MV-4-11 (cell line): ENCODE data around the gene ACVR1B.

Source experiments
- DNase-seq: peaks from one replicate; lab custom pipeline; 2025; lab: John Stamatoyannopoulos, UW

Gene ACVR1B

DNA sequence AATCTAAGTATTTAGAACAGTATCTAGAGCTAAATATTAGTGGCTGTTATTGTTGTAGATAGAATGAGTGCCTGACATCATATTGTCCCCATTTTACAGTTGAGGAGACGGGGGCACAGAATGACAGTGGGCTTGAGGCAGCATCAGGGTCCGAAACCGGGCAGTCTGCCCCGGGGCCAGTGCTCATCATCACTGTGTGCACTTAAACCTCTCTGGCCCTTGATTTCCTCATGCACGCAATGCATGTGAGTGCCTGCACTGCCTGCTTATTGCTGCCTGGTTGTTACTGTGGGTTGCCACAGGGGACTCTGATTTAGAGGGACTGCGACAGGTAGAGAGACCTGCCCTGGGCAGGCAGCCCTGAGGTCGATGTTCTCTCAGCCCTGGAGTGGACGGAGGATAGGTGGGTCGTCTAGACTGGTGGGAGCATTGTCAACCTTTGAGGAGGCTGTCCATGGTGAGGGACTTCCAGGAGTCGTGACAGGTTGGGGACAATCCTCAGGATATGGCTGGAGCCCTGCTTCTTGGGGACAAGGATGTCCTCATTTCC, 34.4 kb upstream of the ACVR1B start:
- no peak for DNase-seq

GRCh38 chr12:51917746-51918453, 33.6 kb upstream of the ACVR1B start:
- DNase-seq, result no peak

- DNase-seq, result no peak
Measured at GRCh38 chr12:51920046-51920445, 31.5 kb upstream of the ACVR1B start.

GRCh38 chr12:51921017-51921725, 30.3 kb upstream of the ACVR1B start:
- no peak for DNase-seq

DNA sequence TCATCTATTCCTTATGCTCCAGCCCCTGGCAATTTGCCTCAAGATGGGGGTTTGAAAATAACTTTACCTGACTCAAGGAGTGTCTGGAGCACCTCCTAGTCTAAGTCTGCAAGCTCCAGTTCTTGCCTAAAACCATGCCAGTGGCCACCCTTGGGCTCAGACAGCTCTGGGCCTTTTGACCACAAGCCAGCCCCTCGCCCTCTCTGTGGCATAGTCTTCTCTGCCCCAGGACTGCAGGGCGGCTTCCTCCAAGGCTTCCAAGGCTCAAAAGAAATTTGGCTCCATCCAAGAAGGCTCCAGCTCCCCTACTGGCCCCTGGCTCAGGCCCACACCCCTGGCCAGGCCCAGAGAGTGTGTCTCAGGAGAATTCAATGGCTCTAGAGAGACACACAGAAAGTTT, 29.4 kb upstream of the ACVR1B start:
- DNase-seq, result no peak

DNA sequence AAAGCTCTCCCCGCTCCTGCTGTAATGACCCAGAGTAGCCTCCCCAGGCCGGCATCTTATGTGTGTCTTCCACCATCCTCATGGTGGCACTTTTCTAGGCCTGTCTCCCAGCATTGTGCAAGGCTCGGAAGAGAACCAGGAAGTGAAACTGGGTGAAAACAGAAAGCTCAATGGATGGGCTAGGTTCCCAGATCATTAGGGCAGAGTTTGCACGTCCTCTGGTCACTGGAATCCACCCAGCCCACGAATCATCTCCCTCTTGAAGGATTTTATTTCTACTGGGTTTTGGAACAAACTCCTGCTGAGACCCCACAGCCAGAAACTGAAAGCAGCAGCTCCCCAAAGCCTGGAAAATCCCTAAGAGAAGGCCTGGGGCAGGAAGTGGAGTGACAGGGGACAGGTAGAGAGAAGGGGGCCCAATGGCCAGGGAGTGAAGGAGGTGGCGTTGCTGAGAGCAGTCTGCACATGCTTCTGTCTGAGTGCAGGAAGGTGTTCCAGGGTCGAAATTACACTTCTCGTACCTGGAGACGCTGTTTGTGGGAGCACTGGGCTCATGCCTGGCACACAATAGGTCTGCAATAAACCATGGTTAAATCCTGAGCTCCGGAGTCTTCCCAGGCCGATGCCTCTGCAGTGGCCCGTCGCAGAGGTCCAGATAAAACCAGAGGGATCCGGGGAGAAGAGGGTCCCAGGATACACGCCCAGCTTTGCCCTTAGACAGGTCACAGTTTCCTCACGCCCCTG, 28.6 kb upstream of the ACVR1B start:
- DNase-seq, result peak; percentile 94

DNA sequence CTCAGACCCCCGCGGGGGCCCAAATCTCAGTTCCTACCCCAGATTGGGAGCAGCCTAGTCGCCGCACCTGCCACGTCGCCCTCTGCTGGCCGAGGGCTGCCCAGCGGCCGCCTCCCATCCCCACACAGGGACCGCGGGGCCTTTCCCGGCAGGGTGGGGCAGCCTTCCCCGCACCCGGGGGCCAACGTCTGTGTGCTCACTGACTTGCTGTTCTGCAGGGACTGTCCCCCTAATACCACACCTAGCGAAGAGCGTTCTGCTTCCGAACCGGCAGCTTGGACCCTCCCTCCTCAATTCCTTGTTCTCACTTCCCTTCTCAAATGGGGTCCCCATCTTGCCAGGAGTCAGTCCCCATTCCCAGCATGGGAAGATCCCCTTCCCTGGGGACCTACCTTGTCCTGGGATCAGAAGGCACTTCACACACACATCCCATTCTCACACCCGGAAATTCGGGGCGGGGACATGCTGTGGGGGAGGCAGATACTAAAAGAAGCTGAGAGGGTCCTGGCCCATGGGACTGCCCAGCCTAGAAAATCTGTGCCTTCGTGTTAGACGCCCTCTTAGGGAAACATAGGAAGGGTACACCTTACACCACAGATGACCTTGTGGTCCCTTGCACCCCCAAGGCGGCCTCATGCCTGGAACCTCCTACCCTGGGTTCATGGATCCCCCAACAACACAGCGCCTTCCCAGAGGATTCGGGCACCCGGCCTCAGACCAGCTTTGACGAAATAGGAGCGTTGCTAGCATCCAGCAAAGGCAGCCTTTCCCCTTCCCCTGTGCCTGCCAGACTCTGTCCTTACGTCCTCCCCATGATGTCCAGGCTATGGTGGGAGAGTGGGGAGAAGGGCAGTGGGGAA, 27.8 kb upstream of the ACVR1B start:
- no peak for DNase-seq

- no peak for DNase-seq
Measured at GRCh38 chr12:51924551-51925319, 26.8 kb upstream of the ACVR1B start.

- DNase-seq, result no peak
Measured at GRCh38 chr12:51925346-51926063, 26.0 kb upstream of the ACVR1B start.

GRCh38 chr12:51926064-51926632, 25.4 kb upstream of the ACVR1B start:
- no peak for DNase-seq

DNA sequence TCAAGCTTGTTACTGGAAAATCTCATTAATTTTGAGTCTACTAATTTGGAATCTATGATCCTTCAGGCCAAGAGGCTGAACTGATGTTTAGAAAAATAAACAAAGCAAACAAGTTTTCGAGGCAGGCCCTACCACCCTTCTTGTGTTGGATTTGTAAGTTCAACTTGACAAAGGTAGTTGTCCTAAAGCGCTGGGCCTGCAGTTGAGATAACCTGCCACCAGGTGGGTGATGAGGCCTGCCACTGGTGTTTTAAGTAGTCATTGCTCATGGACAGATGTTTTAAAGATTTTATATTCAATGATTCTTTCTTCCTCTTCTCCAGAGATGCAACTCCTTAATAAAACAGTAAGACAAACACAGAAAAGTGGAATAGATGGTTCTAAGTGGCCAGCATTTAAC, 24.8 kb upstream of the ACVR1B start:
- DNase-seq, result peak; percentile 12

DNA sequence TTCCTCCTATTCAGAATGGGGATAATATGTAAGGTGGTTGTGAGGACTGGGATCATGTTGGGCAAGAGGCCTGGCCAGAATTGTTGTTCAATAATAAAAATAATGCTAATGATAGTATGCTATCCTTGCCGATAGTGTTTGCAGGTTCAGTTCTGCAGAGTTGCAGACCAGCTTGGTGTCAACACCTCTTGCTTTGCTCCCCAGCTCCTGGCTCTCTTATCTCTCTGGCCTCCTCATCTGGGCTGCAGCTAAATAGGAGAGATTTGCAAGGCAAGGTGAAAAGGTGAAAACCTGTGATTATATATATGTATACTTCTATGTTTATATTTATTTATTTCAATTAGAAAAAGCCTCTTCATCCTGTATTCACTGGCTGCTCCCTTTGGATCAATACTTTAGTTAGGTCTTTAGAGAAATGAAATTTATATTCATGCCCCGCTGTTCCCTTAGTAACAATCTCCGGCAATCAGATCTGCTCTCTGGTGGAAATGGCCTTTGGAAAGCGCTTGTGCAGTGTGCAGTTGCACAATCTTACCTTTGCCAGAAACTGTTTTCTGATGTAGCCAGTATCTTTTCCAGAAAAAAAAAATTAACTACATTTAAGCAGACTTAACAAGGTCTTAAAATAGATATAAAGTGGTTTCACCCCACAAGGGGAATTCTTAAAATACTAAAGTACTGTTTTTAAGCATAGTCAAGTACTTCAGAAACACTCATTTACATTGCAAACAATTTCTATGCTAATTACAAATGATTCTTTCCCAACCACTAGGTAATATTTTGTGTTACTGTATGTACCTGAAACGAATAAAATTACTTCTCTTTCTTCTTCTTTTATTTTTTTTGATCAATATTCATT, 19.1 kb upstream of the ACVR1B start:
- no peak for DNase-seq

- DNase-seq, result no peak
Measured at GRCh38 chr12:51934080-51934479, 17.4 kb upstream of the ACVR1B start.

GRCh38 chr12:51937926-51938325, 13.6 kb upstream of the ACVR1B start:
- no peak for DNase-seq

GRCh38 chr12:51938726-51939125, 12.8 kb upstream of the ACVR1B start:
- no peak for DNase-seq

GRCh38 chr12:51941011-51941581, 10.4 kb upstream of the ACVR1B start:
- DNase-seq, result no peak

GRCh38 chr12:51941604-51942003, 9.9 kb upstream of the ACVR1B start:
- DNase-seq, result no peak

DNA sequence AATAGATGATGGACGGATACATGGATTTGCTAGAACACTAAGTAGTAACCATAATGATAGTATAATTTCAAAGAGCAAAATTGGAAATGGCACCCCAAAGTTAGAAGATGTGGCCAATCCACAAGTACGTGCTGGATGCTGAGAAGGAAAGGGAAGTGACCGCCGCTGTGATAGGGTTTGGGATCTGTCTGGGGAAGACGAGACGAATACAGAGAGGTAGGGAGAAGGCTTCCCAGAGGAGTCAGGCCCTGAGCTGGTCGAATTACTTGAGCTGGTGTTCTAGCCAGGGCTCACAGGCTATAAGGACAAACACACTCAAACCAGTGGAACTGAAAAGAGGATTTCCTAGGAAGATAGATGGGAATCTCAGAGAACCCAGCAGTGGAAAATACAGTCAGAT, 9.4 kb upstream of the ACVR1B start:
- DNase-seq, result no peak
